Measurements from ENCODE around the gene CHN2.

Gene CHN2

GRCh38 chr7:29288181-29289091, 93.9 kb downstream of the CHN2 start:
- no peak overlapping the region for H3K9ac ChIP-seq (ENCODE audit: low read length in 5 of 5)
- no peaks in the 10 kb centered on the region for H3K36me3 ChIP-seq (ENCODE audit: control insufficient read depth in 5 of 5, insufficient read depth in 5 of 5, low read length in 5 of 5)
- no peaks in the 10 kb centered on the region for H3K9me3 ChIP-seq (ENCODE audit: control insufficient read depth in 5 of 5, low read length in 5 of 5)
- no peaks in the 10 kb centered on the region for H3K27me3 ChIP-seq (ENCODE audit: control insufficient read depth in 5 of 5, insufficient read depth in 4 of 5, low read length in 5 of 5)
- H3K4me1 ChIP-seq (ENCODE audit: control insufficient read depth in 5 of 5, insufficient read depth in 5 of 5, low read length in 5 of 5), result no peaks in the 10 kb centered on the region
- H3K4me3 ChIP-seq (ENCODE audit: low read depth in 1 of 5, low read length in 5 of 5), result no peak overlapping the region
- H3K27ac ChIP-seq (ENCODE audit: low read depth, low read length), result no peak overlapping the region

GRCh38 chr7:29289156-29290021, 94.8 kb downstream of the CHN2 start:
- Histone ChIP-seq H3K27me3 (ENCODE audit: control insufficient read depth in 5 of 5, insufficient read depth in 4 of 5, low read length in 5 of 5) (no peaks in the 10 kb centered on the region), H3K4me3 (ENCODE audit: low read depth in 1 of 5, low read length in 5 of 5) (no peak overlapping the region), H3K36me3 (ENCODE audit: control insufficient read depth in 5 of 5, insufficient read depth in 5 of 5, low read length in 5 of 5) (no peaks in the 10 kb centered on the region), H3K4me1 (ENCODE audit: control insufficient read depth in 5 of 5, insufficient read depth in 5 of 5, low read length in 5 of 5) (no peaks in the 10 kb centered on the region), H3K9me3 (ENCODE audit: control insufficient read depth in 5 of 5, low read length in 5 of 5) (no peaks in the 10 kb centered on the region), H3K9ac (ENCODE audit: low read length in 5 of 5) (no peak overlapping the region), H3K27ac (ENCODE audit: low read depth, low read length) (no peak overlapping the region)

- H3K36me3 ChIP-seq (ENCODE audit: control insufficient read depth in 5 of 5, insufficient read depth in 5 of 5, low read length in 5 of 5), result no peaks in the 10 kb centered on the region
- no peak overlapping the region for H3K4me3 ChIP-seq (ENCODE audit: low read depth in 1 of 5, low read length in 5 of 5)
- no peak overlapping the region for H3K27ac ChIP-seq (ENCODE audit: low read depth, low read length)
- H3K27me3 ChIP-seq (ENCODE audit: control insufficient read depth in 5 of 5, insufficient read depth in 4 of 5, low read length in 5 of 5), result no peaks in the 10 kb centered on the region
- H3K4me1 ChIP-seq (ENCODE audit: control insufficient read depth in 5 of 5, insufficient read depth in 5 of 5, low read length in 5 of 5), result no peaks in the 10 kb centered on the region
- H3K9ac ChIP-seq (ENCODE audit: low read length in 5 of 5), result no peak overlapping the region
- H3K9me3 ChIP-seq (ENCODE audit: control insufficient read depth in 5 of 5, low read length in 5 of 5), result no peaks in the 10 kb centered on the region
Measured at GRCh38 chr7:29290829-29291228, 96.3 kb downstream of the CHN2 start.

- no peak overlapping the region for H3K27ac ChIP-seq (ENCODE audit: low read depth, low read length)
- no peaks in the 10 kb centered on the region for H3K4me1 ChIP-seq (ENCODE audit: control insufficient read depth in 5 of 5, insufficient read depth in 5 of 5, low read length in 5 of 5)
- H3K9ac ChIP-seq (ENCODE audit: low read length in 5 of 5), result no peak overlapping the region
- H3K4me3 ChIP-seq (ENCODE audit: low read depth in 1 of 5, low read length in 5 of 5), result no peak overlapping the region
- no peaks in the 10 kb centered on the region for H3K9me3 ChIP-seq (ENCODE audit: control insufficient read depth in 5 of 5, low read length in 5 of 5)
- no peaks in the 10 kb centered on the region for H3K27me3 ChIP-seq (ENCODE audit: control insufficient read depth in 5 of 5, insufficient read depth in 4 of 5, low read length in 5 of 5)
- H3K36me3 ChIP-seq (ENCODE audit: control insufficient read depth in 5 of 5, insufficient read depth in 5 of 5, low read length in 5 of 5), result no peaks in the 10 kb centered on the region
Measured at GRCh38 chr7:29291723-29292618, 97.4 kb downstream of the CHN2 start.

- H3K4me3 ChIP-seq (ENCODE audit: low read depth in 1 of 5, low read length in 5 of 5), result no peak overlapping the region
- H3K36me3 ChIP-seq (ENCODE audit: control insufficient read depth in 5 of 5, insufficient read depth in 5 of 5, low read length in 5 of 5), result no peaks in the 10 kb centered on the region
- no peak overlapping the region for H3K27ac ChIP-seq (ENCODE audit: low read depth, low read length)
- no peaks in the 10 kb centered on the region for H3K4me1 ChIP-seq (ENCODE audit: control insufficient read depth in 5 of 5, insufficient read depth in 5 of 5, low read length in 5 of 5)
- H3K27me3 ChIP-seq (ENCODE audit: control insufficient read depth in 5 of 5, insufficient read depth in 4 of 5, low read length in 5 of 5), result no peaks in the 10 kb centered on the region
- no peak overlapping the region for H3K9ac ChIP-seq (ENCODE audit: low read length in 5 of 5)
- H3K9me3 ChIP-seq (ENCODE audit: control insufficient read depth in 5 of 5, low read length in 5 of 5), result no peaks in the 10 kb centered on the region
Measured at GRCh38 chr7:29292886-29293658, 98.5 kb downstream of the CHN2 start.

- Histone ChIP-seq H3K9me3 (ENCODE audit: control insufficient read depth in 5 of 5, low read length in 5 of 5) (no peaks in the 10 kb centered on the region), H3K4me3 (ENCODE audit: low read depth in 1 of 5, low read length in 5 of 5) (no peak overlapping the region), H3K4me1 (ENCODE audit: control insufficient read depth in 5 of 5, insufficient read depth in 5 of 5, low read length in 5 of 5) (peaks cover 0 to 8% (median 4%) of the 10 kb centered on the region in 5 donors), H3K36me3 (ENCODE audit: control insufficient read depth in 5 of 5, insufficient read depth in 5 of 5, low read length in 5 of 5) (no peaks in the 10 kb centered on the region), H3K27me3 (ENCODE audit: control insufficient read depth in 5 of 5, insufficient read depth in 4 of 5, low read length in 5 of 5) (no peaks in the 10 kb centered on the region), H3K9ac (ENCODE audit: low read length in 5 of 5) (no peak overlapping the region), H3K27ac (ENCODE audit: low read depth, low read length) (no peak overlapping the region)
Measured at GRCh38 chr7:29296421-29296820, 101.8 kb downstream of the CHN2 start.

- no peaks in the 10 kb centered on the region for H3K36me3 ChIP-seq (ENCODE audit: control insufficient read depth in 5 of 5, insufficient read depth in 5 of 5, low read length in 5 of 5)
- no peak overlapping the region for H3K9ac ChIP-seq (ENCODE audit: low read length in 5 of 5)
- H3K27me3 ChIP-seq (ENCODE audit: control insufficient read depth in 5 of 5, insufficient read depth in 4 of 5, low read length in 5 of 5), result no peaks in the 10 kb centered on the region
- no peaks in the 10 kb centered on the region for H3K9me3 ChIP-seq (ENCODE audit: control insufficient read depth in 5 of 5, low read length in 5 of 5)
- H3K27ac ChIP-seq (ENCODE audit: low read depth, low read length), result no peak overlapping the region
- peaks cover 0 to 8% (median 4%) of the 10 kb centered on the region in 5 donors for H3K4me1 ChIP-seq (ENCODE audit: control insufficient read depth in 5 of 5, insufficient read depth in 5 of 5, low read length in 5 of 5)
- H3K4me3 ChIP-seq (ENCODE audit: low read depth in 1 of 5, low read length in 5 of 5), result no peak overlapping the region
Measured at GRCh38 chr7:29297194-29297890, 102.8 kb downstream of the CHN2 start.

- no peaks in the 10 kb centered on the region for H3K9me3 ChIP-seq (ENCODE audit: control insufficient read depth in 5 of 5, low read length in 5 of 5)
- H3K36me3 ChIP-seq (ENCODE audit: control insufficient read depth in 5 of 5, insufficient read depth in 5 of 5, low read length in 5 of 5), result no peaks in the 10 kb centered on the region
- H3K27ac ChIP-seq (ENCODE audit: low read depth, low read length), result no peak overlapping the region
- no peak overlapping the region for H3K9ac ChIP-seq (ENCODE audit: low read length in 5 of 5)
- no peaks in the 10 kb centered on the region for H3K27me3 ChIP-seq (ENCODE audit: control insufficient read depth in 5 of 5, insufficient read depth in 4 of 5, low read length in 5 of 5)
- no peak overlapping the region for H3K4me3 ChIP-seq (ENCODE audit: low read depth in 1 of 5, low read length in 5 of 5)
- peaks cover 0 to 8% (median 4%) of the 10 kb centered on the region in 5 donors for H3K4me1 ChIP-seq (ENCODE audit: control insufficient read depth in 5 of 5, insufficient read depth in 5 of 5, low read length in 5 of 5)
Measured at GRCh38 chr7:29299086-29299485, 104.5 kb downstream of the CHN2 start.
